Mucosa of rectum (tissue), 2 donors: ENCODE measurements around the gene MCM10.

Experiments used
- H3K27ac ChIP-seq, 2 donors: one replicate each; pipeline ENCODE4 v1.7.0; 2013; ENCODE audit warnings: inconsistent platforms in 2 of 2, low read depth in 2 of 2, low read length in 2 of 2
- H3K27me3 ChIP-seq, 2 donors: one replicate each; pipeline ENCODE4 v1.7.0; 2013; ENCODE audit warnings: low read length in 2 of 2; ENCODE audit not compliant: control insufficient read depth in 2 of 2, insufficient read depth in 2 of 2
- H3K36me3 ChIP-seq, 2 donors: one replicate each; pipeline ENCODE4 v1.7.0; 2013; ENCODE audit warnings: low read length in 2 of 2; ENCODE audit not compliant: control insufficient read depth in 2 of 2, insufficient read depth in 2 of 2
- H3K4me1 ChIP-seq, 2 donors: one replicate each; pipeline ENCODE4 v1.7.0; 2013; ENCODE audit warnings: low read length in 2 of 2, mild to moderate bottlenecking in 1 of 2; ENCODE audit not compliant: control insufficient read depth in 2 of 2, insufficient read depth in 2 of 2
- H3K4me3 ChIP-seq, 2 donors: one replicate each; pipeline ENCODE4 v1.7.0; 2013; ENCODE audit warnings: low read length in 2 of 2
- H3K9ac ChIP-seq, 2 donors: one replicate each; pipeline ENCODE4 v1.7.0; 2013; ENCODE audit warnings: low read length in 2 of 2, low read depth in 1 of 2, mild to moderate bottlenecking in 1 of 2
- H3K9me3 ChIP-seq, 2 donors: one replicate each; pipeline ENCODE4 v1.7.0; 2013; ENCODE audit warnings: low read length in 2 of 2; ENCODE audit not compliant: control insufficient read depth in 2 of 2
- donor health status: healthy.
- donor health status: Normal muscosa, but diverticular disease.

MCM10 gene

DNA sequence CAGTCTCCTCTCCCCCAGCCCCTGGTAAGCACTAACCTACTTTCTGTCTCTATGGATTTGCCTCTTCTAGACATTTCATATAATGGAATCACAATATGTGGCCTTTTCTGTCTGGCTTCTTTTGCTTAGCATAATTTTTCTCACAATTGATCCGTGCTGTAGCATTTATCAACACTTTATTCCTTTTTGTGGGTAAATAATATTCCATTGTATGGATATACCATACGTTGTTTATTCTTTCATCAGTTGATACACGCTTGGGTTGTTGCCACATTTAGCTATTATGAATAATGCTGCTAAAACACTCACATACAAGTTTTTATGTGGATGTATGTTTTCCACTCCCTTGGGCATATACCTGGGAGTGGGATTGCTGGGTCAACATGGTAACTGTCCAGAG lies 25.8 kb downstream of the MCM10 start:
- H3K27me3 ChIP-seq = no peaks in the 10 kb centered on the region
- no peaks in the 10 kb centered on the region for H3K4me1 ChIP-seq
- no peak overlapping the region for H3K9ac ChIP-seq
- no peaks in the 10 kb centered on the region for H3K9me3 ChIP-seq
- H3K27ac ChIP-seq = no peak overlapping the region
- peaks cover 0 to 4% of the 10 kb centered on the region in 2 donors for H3K36me3 ChIP-seq
- H3K4me3 ChIP-seq = no peak overlapping the region

DNA sequence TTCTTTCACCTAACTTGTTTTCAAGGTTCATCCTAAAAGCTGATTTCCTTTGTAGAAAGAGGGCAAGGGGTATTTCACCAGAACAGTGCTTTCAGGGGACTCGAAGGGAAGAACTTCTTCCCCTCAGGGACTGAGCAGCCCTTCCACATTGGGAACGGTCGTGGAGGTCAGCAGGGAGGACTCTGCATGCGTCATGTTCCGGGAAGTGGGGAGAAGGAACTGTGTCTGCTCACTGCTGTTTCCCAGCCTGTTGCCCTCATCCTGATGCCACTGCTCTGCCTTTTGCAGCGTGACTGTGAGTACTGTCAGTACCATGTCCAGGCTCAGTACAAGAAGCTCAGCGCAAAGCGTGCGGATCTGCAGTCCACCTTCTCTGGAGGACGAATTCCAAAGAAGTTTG lies 27.2 kb downstream of the MCM10 start:
- H3K9ac ChIP-seq = no peak overlapping the region
- H3K4me3 ChIP-seq = no peak overlapping the region
- no peaks in the 10 kb centered on the region for H3K27me3 ChIP-seq
- H3K27ac ChIP-seq = no peak overlapping the region
- no peaks in the 10 kb centered on the region for H3K4me1 ChIP-seq
- H3K36me3 ChIP-seq = peaks cover 0 to 4% of the 10 kb centered on the region in 2 donors
- H3K9me3 ChIP-seq = no peaks in the 10 kb centered on the region

DNA sequence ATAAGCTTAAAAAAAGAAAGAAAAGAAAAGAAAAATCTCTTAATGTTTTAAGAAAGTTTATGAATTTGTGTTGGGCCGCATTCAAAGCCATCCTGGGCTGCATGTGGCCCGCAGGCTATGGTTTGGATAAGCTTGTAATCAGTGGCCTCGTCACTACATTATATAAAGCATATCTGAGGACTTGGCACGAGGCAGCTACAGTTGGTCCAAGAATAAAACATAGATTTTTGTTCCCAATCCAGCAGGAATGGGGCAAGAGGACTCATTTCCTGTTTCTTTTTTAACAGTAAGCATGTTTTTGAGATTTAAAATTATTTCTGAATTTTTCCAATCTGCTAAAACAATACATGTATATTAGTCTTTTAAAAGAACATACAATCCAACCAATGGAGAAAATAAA lies 28.6 kb downstream of the MCM10 start:
- Histone ChIP-seq H3K4me1 (no peaks in the 10 kb centered on the region), H3K9ac (no peak overlapping the region), H3K36me3 (peaks cover 0 to 4% of the 10 kb centered on the region in 2 donors), H3K27ac (no peak overlapping the region), H3K4me3 (no peak overlapping the region), H3K9me3 (no peaks in the 10 kb centered on the region), H3K27me3 (no peaks in the 10 kb centered on the region)

DNA sequence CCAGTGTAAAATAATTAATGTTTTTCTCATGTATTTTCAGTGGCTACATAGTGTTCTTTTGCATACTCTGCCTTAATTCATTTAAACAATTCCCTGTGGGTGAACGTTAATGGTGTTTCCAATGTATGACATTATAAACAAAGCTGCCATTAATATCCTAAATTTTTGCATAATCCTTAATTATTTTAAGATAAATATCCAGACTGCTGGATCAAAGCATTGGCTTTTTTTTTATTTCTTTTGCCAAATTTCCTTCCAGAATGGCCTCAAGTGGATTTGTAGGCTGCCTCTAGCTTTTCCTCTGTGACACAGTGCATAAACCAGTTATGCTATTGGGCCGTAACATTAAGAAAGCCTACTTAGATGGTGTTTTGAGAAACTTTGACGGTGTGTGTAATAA lies 29.5 kb downstream of the MCM10 start:
- Histone ChIP-seq H3K4me1 (no peaks in the 10 kb centered on the region), H3K36me3 (peaks cover 0 to 4% of the 10 kb centered on the region in 2 donors), H3K9ac (no peak overlapping the region), H3K27me3 (no peaks in the 10 kb centered on the region), H3K27ac (no peak overlapping the region), H3K4me3 (no peak overlapping the region), H3K9me3 (no peaks in the 10 kb centered on the region)

DNA sequence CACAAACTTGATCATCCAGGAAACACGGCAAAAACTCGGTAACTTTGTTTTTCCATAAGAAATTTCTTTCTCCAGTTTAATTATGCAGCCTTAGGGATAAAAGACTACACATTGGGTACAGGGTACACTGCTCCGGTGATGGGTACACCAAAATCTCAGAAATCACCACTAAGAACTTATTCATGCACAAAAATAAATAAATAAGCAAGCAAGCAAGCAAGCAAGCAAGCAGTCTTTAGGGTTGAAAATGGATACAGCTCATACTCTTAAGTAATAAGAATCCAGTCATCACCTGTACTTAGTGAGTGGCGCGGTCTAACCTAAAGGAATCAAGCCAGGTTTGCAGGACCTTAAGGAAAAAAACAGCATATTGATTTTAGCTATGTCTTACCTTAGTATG lies 30.0 kb downstream of the MCM10 start:
- H3K4me3 ChIP-seq = no peak overlapping the region
- H3K9ac ChIP-seq = no peak overlapping the region
- no peaks in the 10 kb centered on the region for H3K9me3 ChIP-seq
- H3K36me3 ChIP-seq = peaks cover 0 to 4% of the 10 kb centered on the region in 2 donors
- H3K27me3 ChIP-seq = no peaks in the 10 kb centered on the region
- H3K27ac ChIP-seq = no peak overlapping the region
- no peaks in the 10 kb centered on the region for H3K4me1 ChIP-seq

DNA sequence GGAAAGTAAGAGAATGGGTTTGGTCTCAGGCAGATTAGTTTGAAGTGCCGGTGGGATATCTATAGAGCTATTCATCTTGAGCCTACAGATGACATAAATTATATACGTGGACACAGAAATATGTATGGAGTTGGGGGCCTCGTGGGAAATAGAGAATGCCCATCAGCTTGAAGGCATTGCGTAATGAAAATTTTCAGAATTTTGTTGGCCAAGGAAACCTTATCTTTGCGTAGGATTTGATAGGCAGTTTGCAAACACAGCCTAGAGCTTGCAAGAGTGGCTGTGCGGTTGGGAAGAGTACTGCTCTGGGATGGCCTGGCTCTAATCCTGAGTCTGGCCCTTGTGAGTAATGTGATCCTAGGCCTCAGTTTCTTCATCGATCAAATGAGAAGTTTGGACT lies 32.3 kb downstream of the MCM10 start:
- Histone ChIP-seq H3K27ac (no peak overlapping the region), H3K27me3 (no peaks in the 10 kb centered on the region), H3K36me3 (peaks cover 0 to 2% of the 10 kb centered on the region in 2 donors), H3K9me3 (no peaks in the 10 kb centered on the region), H3K4me3 (no peak overlapping the region), H3K9ac (no peak overlapping the region), H3K4me1 (no peaks in the 10 kb centered on the region)

DNA sequence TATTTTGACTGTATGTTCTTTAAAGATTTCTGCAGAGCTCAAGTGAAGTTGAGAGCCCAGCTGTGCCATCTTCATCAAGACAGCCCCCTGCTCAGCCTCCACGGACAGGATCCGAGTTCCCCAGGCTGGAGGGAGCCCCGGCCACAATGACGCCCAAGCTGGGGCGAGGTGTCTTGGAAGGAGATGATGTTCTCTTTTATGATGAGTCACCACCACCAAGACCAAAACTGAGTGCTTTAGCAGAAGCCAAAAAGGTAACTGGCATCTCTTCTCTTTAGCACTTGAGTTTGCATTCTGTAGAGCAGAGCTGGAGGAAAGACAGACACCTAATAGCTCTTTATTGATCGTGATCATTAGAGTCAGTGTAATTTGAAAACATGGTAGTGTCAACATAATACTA lies 33.7 kb downstream of the MCM10 start:
- Histone ChIP-seq H3K27me3 (no peaks in the 10 kb centered on the region), H3K9me3 (no peaks in the 10 kb centered on the region), H3K4me3 (no peak overlapping the region), H3K36me3 (no peaks in the 10 kb centered on the region), H3K9ac (no peak overlapping the region), H3K27ac (no peak overlapping the region), H3K4me1 (no peaks in the 10 kb centered on the region)

DNA sequence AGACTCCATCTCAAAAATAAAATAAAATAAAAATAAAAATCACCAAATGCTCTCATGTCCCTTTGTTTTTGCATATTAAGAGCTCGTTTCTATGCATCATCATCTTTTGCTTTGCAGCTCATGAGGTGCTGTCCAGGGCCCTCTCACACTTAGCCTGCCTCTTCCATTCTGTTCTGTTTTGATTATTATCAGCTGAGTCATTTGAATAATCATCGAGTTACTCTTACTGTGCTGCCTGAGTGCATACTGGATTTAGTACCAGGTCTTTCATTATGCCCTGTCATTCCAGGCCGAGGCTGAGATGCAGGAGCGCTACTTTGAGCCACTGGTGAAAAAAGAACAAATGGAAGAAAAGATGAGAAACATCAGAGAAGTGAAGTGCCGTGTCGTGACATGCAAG lies 39.8 kb downstream of the MCM10 start:
- no peaks in the 10 kb centered on the region for H3K27me3 ChIP-seq
- H3K36me3 ChIP-seq = no peaks in the 10 kb centered on the region
- no peak overlapping the region for H3K27ac ChIP-seq
- no peak overlapping the region for H3K4me3 ChIP-seq
- no peak overlapping the region for H3K9ac ChIP-seq
- no peaks in the 10 kb centered on the region for H3K9me3 ChIP-seq
- no peaks in the 10 kb centered on the region for H3K4me1 ChIP-seq

DNA sequence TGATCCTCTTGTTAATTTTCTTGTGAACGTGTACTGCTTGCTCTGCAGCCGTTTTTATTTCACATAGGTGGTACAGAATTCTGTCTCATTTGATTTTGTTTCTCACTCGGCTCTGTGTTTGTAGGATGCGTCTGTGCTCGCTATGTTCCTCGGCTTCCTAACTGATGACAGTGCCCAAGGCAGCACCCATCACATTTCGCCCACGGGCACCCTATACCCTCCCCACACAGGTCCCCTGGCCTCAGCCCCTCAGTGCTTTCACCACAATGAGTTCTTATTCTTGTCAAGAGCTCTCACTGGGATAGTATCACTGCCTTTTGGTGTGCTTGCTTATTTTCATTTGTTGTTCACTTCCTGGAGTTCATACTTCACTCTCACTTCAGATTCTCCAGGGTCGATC lies 44.7 kb downstream of the MCM10 start:
- no peaks in the 10 kb centered on the region for H3K27me3 ChIP-seq
- H3K27ac ChIP-seq = no peak overlapping the region
- H3K9me3 ChIP-seq = no peaks in the 10 kb centered on the region
- H3K9ac ChIP-seq = no peak overlapping the region
- no peak overlapping the region for H3K4me3 ChIP-seq
- H3K36me3 ChIP-seq = no peaks in the 10 kb centered on the region
- no peaks in the 10 kb centered on the region for H3K4me1 ChIP-seq

DNA sequence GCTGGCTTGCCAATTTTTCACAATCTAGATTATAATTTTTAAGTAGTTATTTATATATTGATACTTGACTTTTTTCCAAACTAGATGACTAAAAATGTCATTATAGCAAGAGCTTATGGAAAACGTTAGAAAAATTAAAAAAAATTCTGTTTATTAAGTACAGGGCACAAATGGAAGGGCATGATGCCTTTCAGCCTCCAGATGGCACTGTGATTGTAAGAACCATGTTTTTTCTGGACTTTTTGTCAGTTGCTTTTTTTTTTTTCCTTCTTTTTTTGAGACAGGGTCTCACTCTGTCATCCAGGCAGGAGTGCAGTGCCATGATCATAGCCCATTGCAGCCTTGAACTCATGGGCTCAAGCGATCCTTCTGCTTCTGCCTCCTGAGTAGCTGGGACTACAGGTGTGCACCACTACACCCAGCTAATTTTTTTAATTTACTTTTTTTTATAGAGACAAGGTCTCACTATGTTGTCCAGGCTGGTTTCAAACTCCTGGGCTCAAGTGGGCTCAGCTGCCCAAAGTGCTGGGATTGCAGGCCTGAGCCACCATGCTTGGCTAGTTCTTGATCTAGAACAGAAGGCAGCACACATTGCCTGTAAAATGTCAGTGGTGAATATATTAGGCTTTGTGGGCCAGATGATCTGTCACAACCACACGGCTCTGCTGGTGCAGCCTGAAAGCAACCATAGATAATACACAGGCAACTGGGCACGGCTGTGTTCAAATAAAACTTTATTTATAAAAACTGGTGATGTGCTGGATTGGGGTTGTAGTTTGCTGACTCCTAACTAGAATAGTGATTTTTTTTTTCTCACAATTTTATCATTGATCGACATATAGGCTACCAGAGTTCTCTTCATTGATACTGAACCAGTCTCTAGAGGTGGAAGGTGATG lies 45.4 kb downstream of the MCM10 start:
- Histone ChIP-seq H3K9ac (no peak overlapping the region), H3K36me3 (no peaks in the 10 kb centered on the region), H3K4me3 (no peak overlapping the region)

More for the DNA sequence above, 45.4 kb downstream of the MCM10 start:
- H3K9me3 ChIP-seq = no peaks in the 10 kb centered on the region
- no peak overlapping the region for H3K27ac ChIP-seq
- H3K4me1 ChIP-seq = no peaks in the 10 kb centered on the region
- H3K27me3 ChIP-seq = no peaks in the 10 kb centered on the region
